ENCODE results near the gene CLDN24.

- no peak for TF ChIP-seq POLR2AphosphoS5 (IDR thresholded peaks at IDR 0.05)
- TF ChIP-seq CTCF (IDR thresholded peaks at IDR 0.05): no peak
- no peak for TF ChIP-seq POLR2A (IDR thresholded peaks at IDR 0.05)
These were observed 10.2 kb upstream of the CLDN24 start for GRCh38 chr4:183332447-183332846.
